Gastrocnemius medialis (tissue), 4 donors: ENCODE data around the gene U2AF1.
"Not testable (repeated sequence)": the region's sequence is repeated elsewhere in the genome, so short reads cannot be mapped to it uniquely, and the experiment has no call there.

Source experiments
- POLR2A ChIP-seq, 2 donors: fragments of 450-650 bp; IDR thresholded peaks; one replicate each; pipeline ENCODE4 v1.6.1; 2017; ENCODE audit warnings: antibody characterized with exemption in 2 of 2, mild to moderate bottlenecking in 2 of 2, moderate library complexity in 2 of 2
- TF ChIP-seq, protein P1 (sequence below), 5 experiments: fragments of 450-650 bp in 3 of 5; fragments of 200-600 bp in 2 of 5; sonication (generic) in 2 of 5; IDR thresholded peaks in 4 of 5; conservative IDR thresholded peaks in 1 of 5; 1 replicate in 4 of 5; 2 replicates in 1 of 5; pipeline ENCODE4 v1.5.1; 2016 to 2019; ENCODE audit warnings: antibody characterized with exemption in 5 of 5, mild to moderate bottlenecking in 3 of 5, moderate library complexity in 3 of 5

- TF ChIP-seq, protein P1, sequence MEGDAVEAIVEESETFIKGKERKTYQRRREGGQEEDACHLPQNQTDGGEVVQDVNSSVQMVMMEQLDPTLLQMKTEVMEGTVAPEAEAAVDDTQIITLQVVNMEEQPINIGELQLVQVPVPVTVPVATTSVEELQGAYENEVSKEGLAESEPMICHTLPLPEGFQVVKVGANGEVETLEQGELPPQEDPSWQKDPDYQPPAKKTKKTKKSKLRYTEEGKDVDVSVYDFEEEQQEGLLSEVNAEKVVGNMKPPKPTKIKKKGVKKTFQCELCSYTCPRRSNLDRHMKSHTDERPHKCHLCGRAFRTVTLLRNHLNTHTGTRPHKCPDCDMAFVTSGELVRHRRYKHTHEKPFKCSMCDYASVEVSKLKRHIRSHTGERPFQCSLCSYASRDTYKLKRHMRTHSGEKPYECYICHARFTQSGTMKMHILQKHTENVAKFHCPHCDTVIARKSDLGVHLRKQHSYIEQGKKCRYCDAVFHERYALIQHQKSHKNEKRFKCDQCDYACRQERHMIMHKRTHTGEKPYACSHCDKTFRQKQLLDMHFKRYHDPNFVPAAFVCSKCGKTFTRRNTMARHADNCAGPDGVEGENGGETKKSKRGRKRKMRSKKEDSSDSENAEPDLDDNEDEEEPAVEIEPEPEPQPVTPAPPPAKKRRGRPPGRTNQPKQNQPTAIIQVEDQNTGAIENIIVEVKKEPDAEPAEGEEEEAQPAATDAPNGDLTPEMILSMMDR (IDR thresholded peaks at IDR 0.05 in 4 of 5, conservative IDR thresholded peaks at IDR 0.05 in 1 of 5), result not testable (repeated sequence)
- TF ChIP-seq POLR2A (IDR thresholded peaks at IDR 0.05), result not testable (repeated sequence)
Observed at GRCh38 chr21:43107794-43108137, 396 bp upstream of the U2AF1 start.
